ENCODE results near the gene ELAVL2. TPM values are rescaled to one million over a fixed set of nuclear protein-coding genes. Genes with fewer than 3 reads are reported as not detected.

ELAVL2 gene
- total and polyA plus RNA-seq, 2 of the 4 experiments (the other 2 are of a cell fraction) = 0.36 TPM; not detected in 1

DNA sequence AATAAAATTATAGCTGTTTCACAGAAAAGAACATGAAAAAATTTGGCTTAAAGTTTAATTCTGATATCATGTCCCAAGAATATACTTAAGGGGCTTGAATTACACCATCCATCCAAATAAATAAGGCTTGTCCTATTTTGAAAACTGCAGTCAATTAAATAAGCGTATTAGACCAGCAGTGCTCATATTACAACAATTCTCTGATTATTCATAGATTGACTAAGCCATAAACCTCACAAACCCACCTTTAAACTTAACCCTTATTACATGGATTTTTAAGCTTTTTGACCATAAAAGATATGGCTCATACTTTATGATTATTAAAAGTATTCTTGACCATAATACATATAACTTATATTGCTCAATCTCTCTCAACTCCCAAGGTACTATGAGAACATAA, 127.9 kb downstream of the ELAVL2 start:
- H3K79me1 ChIP-seq (ENCODE audit: low read depth in 1 of 2, low read length in 2 of 2) = no peaks in the 10 kb centered on the region
- H3K9ac ChIP-seq (ENCODE audit: low read depth, low read length) = no peak overlapping the region
- H3K56ac ChIP-seq (ENCODE audit: extremely low read depth, insufficient read depth, low read length) = no peak overlapping the region
- H2AK5ac ChIP-seq (ENCODE audit: low read depth, low read length) = no peak overlapping the region
- in situ Hi-C loops (cut with MboI; ENCODE audit: low sequenced_read_pairs) (no loop called here), intact Hi-C loops (cut with micrococcal nuclease) (no loop called here), dilution Hi-C loops (cut with HindIII; ENCODE audit: low sequenced_read_pairs, unreplicated experiment) (no loop called here)
- H3K4me2 ChIP-seq (ENCODE audit: low read depth, low read length) = no peak overlapping the region
- BruUV-seq (replicated peaks) = no TSS peak
- no peak overlapping the region for H4K8ac ChIP-seq (ENCODE audit: low read depth in 2 of 2, low read length in 2 of 2)
- no peak overlapping the region for H3K14ac ChIP-seq (replicated peaks; ENCODE audit: low read depth, low read length)
- H4K91ac ChIP-seq (ENCODE audit: insufficient read depth, low read depth, low read length) = no peak overlapping the region
- no peak for TF ChIP-seq USF2 (IDR thresholded peaks at IDR 0.05; ENCODE audit: low read depth, low read length)
- no peak for TF ChIP-seq CEBPB (IDR thresholded peaks at IDR 0.05; ENCODE audit: low read depth, low read length)
- TF ChIP-seq SMC3 (IDR thresholded peaks at IDR 0.05; ENCODE audit: low read depth, low read length) = no peak
- TF ChIP-seq CTCF (conservative IDR thresholded peaks at IDR 0.05; ENCODE audit: low read depth, low read length) = no peak
- TF ChIP-seq RFX5 (IDR thresholded peaks at IDR 0.05; ENCODE audit: low read depth, low read length) = no peak
- no peak for TF ChIP-seq NFE2L2 (IDR thresholded peaks at IDR 0.05; ENCODE audit: low read depth, low read length)
- H2AFZ ChIP-seq (replicated peaks; ENCODE audit: low read length, poor library complexity) = no peak overlapping the region
- no peak overlapping the region for H2BK120ac ChIP-seq (ENCODE audit: low read depth, low read length)
- no CpG with 5 or more reads among the region's 1 CpG for WGBS, 2 experiments (ENCODE audit: extremely low coverage in 2 of 2, insufficient read length in 1 of 2)
- H2BK20ac ChIP-seq (ENCODE audit: low read depth, low read length) = no peak overlapping the region
- POLR2A ChIA-PET (ENCODE audit: unreplicated experiment) = no interaction called here
- no peaks in the 10 kb centered on the region for H3K27me3 ChIP-seq (ENCODE audit: control insufficient read depth, insufficient read depth, low read length)
- H3K9me3 ChIP-seq (ENCODE audit: control insufficient read depth, insufficient read depth, low read length) = peaks cover 7% of the 10 kb centered on the region
- H2AK9ac ChIP-seq (replicated peaks; ENCODE audit: low read depth, low read length, poor library complexity) = no peak overlapping the region
- no peak overlapping the region for H3K4ac ChIP-seq (ENCODE audit: low read depth, low read length)
- ATAC-seq (ENCODE audit: low read depth) (no peak), DNase-seq (no peak)
- H4K5ac ChIP-seq (ENCODE audit: low read depth, low read length) = no peak overlapping the region
- no peak overlapping the region for H2BK15ac ChIP-seq (ENCODE audit: low read depth, low read length)
- H3K18ac ChIP-seq (ENCODE audit: low read depth, low read length) = no peak overlapping the region
- no peaks in the 10 kb centered on the region for H3K36me3 ChIP-seq (ENCODE audit: control insufficient read depth, insufficient read depth, low read length)
- no peaks in the 10 kb centered on the region for H3K9me1 ChIP-seq (ENCODE audit: insufficient read depth, low read length)
- H3K27ac ChIP-seq (ENCODE audit: insufficient read depth, low read length) = no peak overlapping the region
- no peak overlapping the region for H2BK5ac ChIP-seq (ENCODE audit: low read depth, low read length, poor library complexity, severe bottlenecking)
- CTCF ChIA-PET = no interaction called here
- H4K20me1 ChIP-seq (ENCODE audit: insufficient read depth, low read length) = no peaks in the 10 kb centered on the region
- H3K4me1 ChIP-seq (ENCODE audit: control insufficient read depth, insufficient read depth, low read length) = no peaks in the 10 kb centered on the region
- H3K23ac ChIP-seq (ENCODE audit: low read depth, low read length) = no peak overlapping the region
- no peak overlapping the region for H3K4me3 ChIP-seq (ENCODE audit: insufficient read depth, low read depth, low read length)
